Middle frontal gyrus (tissue), 1 donor: ENCODE measurements around the gene RIMS4.

ENCODE experiments used
- DNase-seq: peaks from one replicate; pipeline ENCODE4 v3.0.0-alpha.2; 2015; ENCODE audit warnings: low spot score; ENCODE audit errors: extremely low spot score

Gene RIMS4

DNA sequence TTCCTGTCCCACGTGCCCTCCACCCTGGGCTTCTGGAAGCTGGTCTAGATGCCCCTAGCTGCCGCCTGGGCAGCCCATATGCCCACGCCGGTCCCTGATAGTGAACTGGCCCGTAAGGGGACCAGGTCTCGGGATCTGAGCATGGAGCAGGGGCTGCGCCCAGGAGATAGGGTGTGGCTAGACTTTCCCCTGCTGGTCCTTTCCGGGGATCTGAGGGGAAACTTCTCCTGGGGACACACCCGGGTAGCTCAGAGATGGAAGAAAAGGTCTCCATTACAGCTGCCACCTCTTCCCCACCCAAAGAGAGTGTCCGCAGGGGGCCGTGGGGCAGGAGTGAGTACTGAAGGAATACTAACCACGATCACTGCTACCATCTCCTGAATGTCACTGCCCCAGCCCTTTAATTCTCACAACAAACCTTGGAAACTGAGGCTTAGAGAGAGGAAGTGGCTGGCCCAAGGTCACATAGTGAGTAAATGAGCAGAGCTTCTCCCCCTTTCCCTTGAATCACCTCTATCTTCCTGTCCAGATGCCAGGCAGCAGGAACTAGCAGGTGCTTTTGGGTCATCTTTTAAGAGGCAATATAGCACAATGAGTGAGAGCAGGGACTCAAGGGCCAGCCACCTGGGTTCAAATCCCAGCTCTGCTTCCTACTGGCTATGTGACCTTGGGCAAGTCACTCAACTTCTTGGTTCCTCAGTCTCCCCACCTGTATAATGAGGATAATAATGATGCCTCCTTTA, 107.0 kb downstream of the RIMS4 start:
- no peak for DNase-seq

DNA sequence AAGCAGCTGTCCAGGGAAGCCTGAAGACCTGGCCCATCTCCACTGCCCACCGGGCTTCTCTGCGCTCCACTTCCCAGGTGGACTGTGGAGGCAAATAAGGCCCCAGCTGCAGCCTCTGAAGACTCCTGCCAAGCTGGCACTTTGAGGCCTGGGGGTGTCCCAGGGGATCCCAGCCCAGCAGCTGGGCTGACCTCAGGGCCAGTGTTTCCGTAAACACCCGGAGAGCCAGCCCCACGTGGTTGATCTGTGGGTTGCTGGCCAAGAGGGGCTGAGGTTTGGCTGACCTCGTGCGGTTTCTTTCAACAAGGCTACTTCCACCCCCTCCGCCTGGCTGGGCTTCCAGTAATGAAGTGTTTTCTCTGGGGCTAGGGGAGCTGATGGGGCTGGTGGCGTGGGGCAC, 107.6 kb downstream of the RIMS4 start:
- DNase-seq: peak; percentile 72

DNA sequence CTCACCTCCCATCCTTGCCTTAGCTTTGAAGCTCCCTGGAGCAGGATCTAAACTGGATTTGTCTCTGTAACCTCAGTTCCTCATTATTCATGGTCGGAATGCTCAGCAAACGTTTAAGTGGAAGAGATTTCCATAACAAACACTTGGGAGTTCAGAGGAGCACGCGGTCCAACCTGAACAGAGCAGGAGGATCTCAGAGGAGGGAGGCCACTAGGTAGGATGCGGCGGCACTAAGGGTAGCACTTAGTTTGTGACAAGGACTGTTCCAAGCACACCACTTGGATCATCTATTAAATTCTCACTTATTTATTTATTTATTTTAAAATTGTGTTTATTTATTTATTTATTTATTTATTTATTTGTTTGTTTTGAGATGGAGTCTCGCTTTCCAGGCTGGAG, 108.5 kb downstream of the RIMS4 start:
- DNase-seq: no peak
